HepG2 (cell line): ENCODE results near the gene IRF3. TPM values are rescaled to one million over a fixed set of nuclear protein-coding genes. Genes with fewer than 3 reads are reported as not detected.
A peak's percentile ranks its signal among the peaks of the same experiment; 100 is the strongest.

Experiments
- BCL3 ChIP-seq: sonication (generic); formaldehyde crosslinking; IDR thresholded peaks from 2 replicates; pipeline ENCODE4 v1.5.1; 2020; ENCODE audit warnings: mild to moderate bottlenecking, missing genetic modification reagents, moderate library complexity
- BHLHE40 ChIP-seq: IDR thresholded peaks from 2 replicates; pipeline ENCODE4 v1.6.1; 2011; ENCODE audit warnings: low read length, improper control_type of control experiment
- GATA4 ChIP-seq: sonication (generic); IDR thresholded peaks from 2 replicates; pipeline ENCODE4 v1.6.1; 2016; ENCODE audit warnings: antibody characterized with exemption, low read depth, borderline replicate concordance
- IRX3 ChIP-seq: sonication (generic); formaldehyde crosslinking; IDR thresholded peaks from 2 replicates; pipeline ENCODE4 v1.8.1; 2023; ENCODE audit warnings: mild to moderate bottlenecking, low read depth, missing genetic modification reagents, borderline replicate concordance
- JUNB ChIP-seq: sonication (generic); formaldehyde crosslinking; IDR thresholded peaks from 2 replicates; pipeline ENCODE4 v1.8.0; 2022; ENCODE audit warnings: missing genetic modification reagents, mild to moderate bottlenecking, borderline replicate concordance
- NR2F6 ChIP-seq, 2 experiments: IDR thresholded peaks; 2 replicates each; pipeline ENCODE4 v1.6.1; 2016; ENCODE audit warnings: antibody characterized with exemption in 1 of 2, mild to moderate bottlenecking in 1 of 2
- SALL2 ChIP-seq: sonication (generic); formaldehyde crosslinking; IDR thresholded peaks from 2 replicates; pipeline ENCODE4 v1.8.1; 2023; ENCODE audit warnings: mild to moderate bottlenecking, missing genetic modification reagents, inconsistent platforms
- SAP130 ChIP-seq: IDR thresholded peaks from 2 replicates; pipeline ENCODE4 v1.6.1; 2016; ENCODE audit warnings: low read depth
- SETDB1 ChIP-seq: sonication (generic); formaldehyde crosslinking; IDR thresholded peaks from 2 replicates; pipeline ENCODE4 v1.5.1; 2020; ENCODE audit warnings: missing genetic modification reagents, mild to moderate bottlenecking, borderline replicate concordance
- ZNF337 ChIP-seq: sonication (generic); formaldehyde crosslinking; IDR thresholded peaks from 2 replicates; pipeline ENCODE4 v1.5.1; 2020; ENCODE audit warnings: missing genetic modification reagents, low read depth, mild to moderate bottlenecking, borderline replicate concordance
- ZNF354B ChIP-seq: sonication (generic); formaldehyde crosslinking; IDR thresholded peaks from 2 replicates; pipeline ENCODE4 v1.8.0; 2022; ENCODE audit warnings: mild to moderate bottlenecking, missing genetic modification reagents
- ZNF512B ChIP-seq: sonication (generic); formaldehyde crosslinking; IDR thresholded peaks from 2 replicates; pipeline ENCODE4 v1.5.1; 2020; ENCODE audit warnings: missing genetic modification reagents, mild to moderate bottlenecking, borderline replicate concordance
- ZNF547 ChIP-seq: sonication (generic); formaldehyde crosslinking; IDR thresholded peaks from 2 replicates; pipeline ENCODE4 v1.5.1; 2020; ENCODE audit warnings: mild to moderate bottlenecking, missing genetic modification reagents
- ZNF788 ChIP-seq: sonication (generic); formaldehyde crosslinking; IDR thresholded peaks from 2 replicates; pipeline ENCODE4 v1.5.0; 2020; ENCODE audit warnings: mild to moderate bottlenecking, missing genetic modification reagents, borderline replicate concordance
- polyA plus RNA-seq, 8 experiments: library from polyadenylated mRNA; depleted of rRNA in 3 of 8; stranded (reverse) in 7 of 8; unstranded in 1 of 8; fragments of >200 nt; fragmentation: Illumina TruSeq in 4 of 8; extraction: Trizol in 4 of 8; gene quantifications; 2 replicates each; pipeline versions ENCODE4 v1.2.1 to v1.2.3, GENCODE V29; 2011 to 2016; ENCODE audit warnings: low read depth in 4 of 8, missing spikeins in 1 of 8, mixed read lengths in 1 of 8; ENCODE audit not compliant: insufficient read depth in 1 of 8
- total RNA-seq, 5 experiments: library from RNA; depleted of rRNA; stranded (reverse); fragments of >200 nt; fragmentation: Illumina TruSeq; extraction: Trizol; gene quantifications; 2 replicates each; pipeline ENCODE4 v1.2.3, GENCODE V29; 2016; ENCODE audit warnings: low read depth in 1 of 5
- TF ChIP-seq, protein P1 (sequence below): sonication (generic); formaldehyde crosslinking; IDR thresholded peaks from 2 replicates; pipeline ENCODE4 v1.5.1; 2020; ENCODE audit warnings: mild to moderate bottlenecking, missing genetic modification reagents, borderline replicate concordance
- TF ChIP-seq, protein P2 (sequence below): sonication (generic); formaldehyde crosslinking; IDR thresholded peaks from 2 replicates; pipeline ENCODE4 v1.4.0; 2020; ENCODE audit warnings: mild to moderate bottlenecking, missing genetic modification reagents

Gene IRF3
- total and polyA plus RNA-seq, 2 of the 13 experiments (the other 11 are each of a cell fraction or from before 2014, with no cell fraction given), result 61.9 to 65.5 TPM

GRCh38 chr19:49672131-49672919 is 6.7 kb upstream of the IRF3 start (continued):
- TF ChIP-seq, protein P1, sequence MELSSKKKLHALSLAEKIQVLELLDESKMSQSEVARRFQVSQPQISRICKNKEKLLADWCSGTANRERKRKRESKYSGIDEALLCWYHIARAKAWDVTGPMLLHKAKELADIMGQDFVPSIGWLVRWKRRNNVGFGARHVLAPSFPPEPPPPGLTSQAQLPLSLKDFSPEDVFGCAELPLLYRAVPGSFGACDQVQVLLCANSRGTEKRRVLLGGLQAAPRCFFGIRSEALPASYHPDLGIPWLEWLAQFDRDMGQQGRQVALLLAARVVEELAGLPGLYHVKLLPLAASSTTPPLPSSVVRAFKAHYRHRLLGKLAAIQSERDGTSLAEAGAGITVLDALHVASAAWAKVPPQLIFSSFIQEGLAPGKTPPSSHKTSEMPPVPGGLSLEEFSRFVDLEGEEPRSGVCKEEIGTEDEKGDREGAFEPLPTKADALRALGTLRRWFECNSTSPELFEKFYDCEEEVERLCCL (CRISPR knock-in tag), result no peak
- TF ChIP-seq SAP130 (CRISPR knock-in tag) (peak; percentile 90), BCL3 (CRISPR knock-in tag) (peak; percentile 63; the same call in 1 of the 2 replicates), ZNF788 (CRISPR knock-in tag) (peak; percentile 92), SETDB1 (CRISPR knock-in tag) (no peak), JUNB (no peak), SALL2 (CRISPR knock-in tag) (peak; percentile 62; the same call in 1 of the 2 replicates), NR2F6 (IDR thresholded peaks at IDR 0.05) (no peak), NR2F6 (CRISPR knock-in tag; IDR thresholded peaks at IDR 0.05) (peak; percentile 46; the same call in 1 of the 2 replicates), BHLHE40 (peak; percentile 39; the same call in 1 of the 2 replicates), ZNF354B (CRISPR knock-in tag) (no peak), GATA4 (no peak), ZNF547 (CRISPR knock-in tag) (peak; percentile 75; the same call in 1 of the 2 replicates), ZNF512B (CRISPR knock-in tag) (no peak), IRX3 (CRISPR knock-in tag) (no peak), ZNF337 (peak; percentile 46; the same call in 1 of the 2 replicates)
- TF ChIP-seq, protein P2, sequence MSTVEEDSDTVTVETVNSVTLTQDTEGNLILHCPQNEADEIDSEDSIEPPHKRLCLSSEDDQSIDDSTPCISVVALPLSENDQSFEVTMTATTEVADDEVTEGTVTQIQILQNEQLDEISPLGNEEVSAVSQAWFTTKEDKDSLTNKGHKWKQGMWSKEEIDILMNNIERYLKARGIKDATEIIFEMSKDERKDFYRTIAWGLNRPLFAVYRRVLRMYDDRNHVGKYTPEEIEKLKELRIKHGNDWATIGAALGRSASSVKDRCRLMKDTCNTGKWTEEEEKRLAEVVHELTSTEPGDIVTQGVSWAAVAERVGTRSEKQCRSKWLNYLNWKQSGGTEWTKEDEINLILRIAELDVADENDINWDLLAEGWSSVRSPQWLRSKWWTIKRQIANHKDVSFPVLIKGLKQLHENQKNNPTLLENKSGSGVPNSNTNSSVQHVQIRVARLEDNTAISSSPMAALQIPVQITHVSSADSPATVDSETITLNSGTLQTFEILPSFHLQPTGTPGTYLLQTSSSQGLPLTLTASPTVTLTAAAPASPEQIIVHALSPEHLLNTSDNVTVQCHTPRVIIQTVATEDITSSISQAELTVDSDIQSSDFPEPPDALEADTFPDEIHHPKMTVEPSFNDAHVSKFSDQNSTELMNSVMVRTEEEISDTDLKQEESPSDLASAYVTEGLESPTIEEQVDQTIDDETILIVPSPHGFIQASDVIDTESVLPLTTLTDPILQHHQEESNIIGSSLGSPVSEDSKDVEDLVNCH, result no peak
